GM12878 (cell line): ENCODE data around the gene IL10.

Experiments
- CBX5 ChIP-seq: sonication (generic); IDR thresholded peaks from 2 replicates; pipeline ENCODE4 v1.6.1; 2016; ENCODE audit warnings: low read depth, moderate library complexity, mild to moderate bottlenecking, inconsistent platforms
- CTCF ChIP-seq, 3 experiments: IDR thresholded peaks in 2 of 3; conservative IDR thresholded peaks in 1 of 3; 2 replicates each; pipeline ENCODE4 v1.5.1; 2011; ENCODE audit warnings: low read depth in 3 of 3, low read length in 3 of 3, mild to moderate bottlenecking in 3 of 3, control low read depth in 2 of 3, moderate library complexity in 2 of 3, inconsistent platforms in 1 of 3, mixed read lengths in 1 of 3; ENCODE audit not compliant: control insufficient read depth in 2 of 3, insufficient read depth in 1 of 3; ENCODE audit errors: extremely low read depth in 1 of 3
- MAX ChIP-seq: IDR thresholded peaks from 2 replicates; pipeline ENCODE4 v1.6.1; 2012; ENCODE audit warnings: low read depth, low read length, improper control_type of control experiment
- MEF2A ChIP-seq: IDR thresholded peaks from 2 replicates; pipeline ENCODE4 v1.6.1; 2011; ENCODE audit warnings: low read depth, mild to moderate bottlenecking, low read length, moderate library complexity; ENCODE audit not compliant: insufficient read depth
- POLR2A ChIP-seq: IDR thresholded peaks from 2 replicates; pipeline ENCODE4 v1.6.1; 2011; ENCODE audit warnings: low read depth, mild to moderate bottlenecking, low read length
- SMC3 ChIP-seq: IDR thresholded peaks from 2 replicates; pipeline ENCODE4 v1.6.1; 2011; ENCODE audit warnings: low read length, improper control_type of control experiment, borderline replicate concordance

GRCh38 chr1:206784471-206784903 lies 12.2 kb upstream of the IL10 start:
- TF ChIP-seq POLR2A = peak; percentile 55
- peak; percentile 51; the same call in 1 of the 2 replicates for TF ChIP-seq CBX5
- no peak for TF ChIP-seq CTCF (IDR thresholded peaks at IDR 0.05 in 2 of 3, conservative IDR thresholded peaks at IDR 0.05 in 1 of 3; ENCODE audit: control insufficient read depth in 2 of 3, extremely low read depth in 1 of 3, insufficient read depth in 1 of 3, low read depth in 3 of 3, low read length in 3 of 3)
- TF ChIP-seq MAX = peak; percentile 54; the same call in 1 of the 2 replicates
- peak; percentile 26; the same call in 1 of the 2 replicates for TF ChIP-seq SMC3
- peak; percentile 72 for TF ChIP-seq MEF2A
